NCI-H2107 (cell line): Measurements from ENCODE around the gene TM7SF2.

Experiments
- DNase-seq: peaks from one replicate; lab custom pipeline; 2025; lab: John Stamatoyannopoulos, UW

The TM7SF2 gene

DNA sequence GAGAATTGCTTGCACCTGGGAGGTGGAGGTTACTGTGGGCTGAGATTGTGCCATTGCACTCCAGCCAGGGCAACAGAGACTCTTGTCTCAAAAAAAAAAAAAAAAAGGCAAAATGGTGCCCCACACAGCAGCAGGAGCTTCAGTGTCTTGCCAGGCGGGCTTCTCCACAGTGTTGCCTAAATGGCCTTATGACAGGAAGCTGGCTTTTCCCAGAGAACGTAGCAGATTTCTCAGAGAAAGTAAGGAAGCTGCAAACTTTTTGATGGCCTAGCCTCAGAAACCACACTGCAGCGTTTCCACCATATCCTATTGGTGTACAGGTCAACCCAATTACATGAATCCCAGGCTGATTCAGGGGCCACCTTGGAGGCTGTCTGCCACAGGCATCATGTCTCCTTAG is 45.7 kb downstream of the TM7SF2 start:
- DNase-seq, result no peak

GRCh38 chr11:65159012-65159411 is 47.3 kb downstream of the TM7SF2 start:
- DNase-seq, result no peak

GRCh38 chr11:65160643-65161042 is 49.0 kb downstream of the TM7SF2 start:
- DNase-seq, result no peak

DNA sequence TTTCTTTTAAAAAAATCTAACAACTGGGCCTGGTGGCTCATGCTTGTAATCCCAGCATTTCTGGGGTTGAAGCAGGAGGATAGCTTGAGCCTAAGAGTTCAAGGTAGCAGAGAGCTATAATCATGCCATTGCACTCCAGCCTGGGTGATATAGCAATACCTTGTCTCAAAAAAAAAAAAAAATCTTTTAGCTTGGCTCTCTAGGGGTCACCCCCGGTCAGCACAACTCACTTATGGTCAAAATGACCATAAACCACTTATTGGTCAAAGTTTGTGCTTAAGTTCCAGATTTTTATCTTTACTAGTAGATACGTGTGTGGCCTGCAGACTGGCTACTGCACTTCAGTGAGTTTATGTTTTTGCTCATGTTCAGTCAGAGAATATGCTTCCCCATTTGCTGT is 52.0 kb downstream of the TM7SF2 start:
- no peak for DNase-seq
